Uterus (tissue), 2 donors: ENCODE measurements around the gene VAV3.

ENCODE experiments used
- CTCF ChIP-seq, 4 experiments: fragments of 200-600 bp in 2 of 4; fragments of 450-650 bp in 2 of 4; sonication (generic) in 2 of 4; IDR thresholded peaks; one replicate each; pipeline ENCODE4 v1.5.1; 2016 to 2019; ENCODE audit warnings: antibody characterized with exemption in 4 of 4, mild to moderate bottlenecking in 2 of 4, moderate library complexity in 1 of 4
- POLR2A ChIP-seq, 2 donors: fragments of 450-650 bp; IDR thresholded peaks; one replicate each; pipeline ENCODE4 v1.6.1; 2016; ENCODE audit warnings: antibody characterized with exemption in 2 of 2, mild to moderate bottlenecking in 1 of 2, moderate library complexity in 1 of 2

- TF ChIP-seq CTCF (IDR thresholded peaks at IDR 0.05) = no peak
- no peak for TF ChIP-seq POLR2A (IDR thresholded peaks at IDR 0.05)
These were observed 376.7 kb downstream of the VAV3 start for GRCh38 chr1:107588321-107588720.
